Activated naive CD4-positive, alpha-beta T cell treated with anti-CD3 and anti-CD28 coated beads, Interleukin-2, amount 10 ng/mL, durations not matched to agents 7 days and 5 days (primary cell): ENCODE measurements around the gene CHID1.

Source experiments
- CTCF ChIA-PET: fragments of 350-600 bp; sonication (Branson Sonifier 250); formaldehyde crosslinking; loops from one replicate; lab custom pipeline; 2021; ENCODE audit warnings: antibody characterized with exemption; lab: Charles Lee
- DNase-seq: peaks from one replicate; pipeline ENCODE4 v3.0.0-alpha.2; 2020
- H3K27ac Mint-ChIP-seq: one replicate; pipeline ENCODE4 v1.8.0; 2021; ENCODE audit warnings: mild to moderate bottlenecking, moderate library complexity, mixed read lengths
- H3K27me3 Mint-ChIP-seq: one replicate; pipeline ENCODE4 v1.8.0; 2021; ENCODE audit warnings: mild to moderate bottlenecking, mixed read lengths
- H3K36me3 Mint-ChIP-seq: one replicate; pipeline ENCODE4 v1.8.0; 2021; ENCODE audit warnings: mixed read lengths
- H3K4me1 Mint-ChIP-seq: one replicate; pipeline ENCODE4 v1.8.0; 2021; ENCODE audit warnings: mixed read lengths
- H3K4me3 Mint-ChIP-seq: one replicate; pipeline ENCODE4 v1.8.0; 2021; ENCODE audit warnings: mild to moderate bottlenecking, moderate library complexity, mixed read lengths
- H3K9me3 Mint-ChIP-seq: one replicate; pipeline ENCODE4 v1.8.0; 2021; ENCODE audit warnings: mixed read lengths

CHID1 gene

GRCh38 chr11:925496-926301 lies 15.1 kb upstream of the CHID1 start, which contains the start of gene AP2A2:
Gene AP2A2 (plus strand): TSS chr11:925870. CDS start chr11:926022, 152 bp downstream.
- Mint-ChIP-seq H3K4me1 (peaks cover 34% of the 10 kb centered on the region), H3K36me3 (peaks cover 9% of the 10 kb centered on the region), H3K27ac (peak within 1 kb of the TSS; percentile 78), H3K4me3 (peak within 1 kb of the TSS; percentile 78), H3K27me3 (peaks cover 4% of the 10 kb centered on the region), H3K9me3 (no peaks in the 10 kb centered on the region)
- CTCF ChIA-PET = interaction anchor here (1.7 kb wide), 1 partner anchor 14 kb away, joined by 4 read pairs; no protein-coding TSS in a partner anchor
- peak; percentile 88 for DNase-seq

- no peak overlapping the region for H3K4me3 Mint-ChIP-seq
Observed at GRCh38 chr11:925158-925495, 14.5 kb upstream of the CHID1 start.

DNA sequence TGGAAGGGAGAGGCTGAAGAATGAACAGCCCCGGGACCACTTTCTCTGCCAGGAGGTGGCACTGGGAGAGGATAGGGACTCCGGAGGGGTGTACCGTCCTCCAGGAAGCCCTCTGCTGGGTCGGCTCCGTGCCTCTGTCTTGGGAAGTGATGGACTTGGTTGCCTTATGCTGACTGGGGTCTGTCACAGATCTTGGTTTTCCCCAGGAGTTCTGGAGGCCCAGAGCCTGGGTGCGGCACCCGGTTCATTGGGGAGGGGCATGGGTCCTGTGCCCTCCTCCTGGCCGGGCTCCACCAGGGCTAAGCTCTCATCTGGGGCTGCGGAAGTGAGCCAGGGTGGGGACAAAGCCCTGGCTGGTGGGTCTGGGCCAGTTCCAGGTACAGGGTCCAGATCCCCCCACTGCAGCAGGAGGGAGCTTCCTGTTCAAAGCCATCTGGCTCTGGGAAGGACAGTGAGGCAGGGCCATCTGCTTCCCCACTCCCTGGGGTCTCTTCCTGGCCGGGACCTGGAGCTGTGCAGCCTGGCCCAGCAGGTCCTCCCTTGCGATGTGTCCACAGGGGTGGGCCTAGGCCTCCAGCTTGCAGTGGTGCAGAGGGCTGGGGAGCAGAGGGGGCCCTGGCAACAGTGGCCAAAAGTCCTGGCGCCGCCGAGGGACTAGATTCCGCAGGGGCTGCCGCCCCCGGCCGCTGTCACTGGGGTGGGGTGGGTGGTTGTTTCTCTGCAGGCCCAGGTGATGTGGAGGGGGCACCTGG lies 14.0 kb upstream of the CHID1 start:
- no peak for DNase-seq
- H3K9me3 Mint-ChIP-seq = no peaks in the 10 kb centered on the region
- CTCF ChIA-PET = interaction anchor here (1.1 to 1.7 kb wide), 2 partner anchors 13 kb away, joined by 4 read pairs; no protein-coding TSS in a partner anchor
- H3K4me1 Mint-ChIP-seq = peaks cover 33% of the 10 kb centered on the region
- peaks cover 9% of the 10 kb centered on the region for H3K36me3 Mint-ChIP-seq
- H3K4me3 Mint-ChIP-seq = peak overlapping the region; percentile 23
- peaks cover 4% of the 10 kb centered on the region for H3K27me3 Mint-ChIP-seq
- H3K27ac Mint-ChIP-seq = no peak overlapping the region

More at GRCh38 chr11:925158-925495, 14.5 kb upstream of the CHID1 start:
- peaks cover 9% of the 10 kb centered on the region for H3K36me3 Mint-ChIP-seq
- H3K27ac Mint-ChIP-seq = no peak overlapping the region
- peaks cover 33% of the 10 kb centered on the region for H3K4me1 Mint-ChIP-seq
- CTCF ChIA-PET = interaction anchor here (1.1 to 1.7 kb wide), 2 partner anchors 13 kb away, joined by 4 read pairs; no protein-coding TSS in a partner anchor
- H3K9me3 Mint-ChIP-seq = no peaks in the 10 kb centered on the region
- DNase-seq = no peak
- H3K27me3 Mint-ChIP-seq = peaks cover 4% of the 10 kb centered on the region

DNA sequence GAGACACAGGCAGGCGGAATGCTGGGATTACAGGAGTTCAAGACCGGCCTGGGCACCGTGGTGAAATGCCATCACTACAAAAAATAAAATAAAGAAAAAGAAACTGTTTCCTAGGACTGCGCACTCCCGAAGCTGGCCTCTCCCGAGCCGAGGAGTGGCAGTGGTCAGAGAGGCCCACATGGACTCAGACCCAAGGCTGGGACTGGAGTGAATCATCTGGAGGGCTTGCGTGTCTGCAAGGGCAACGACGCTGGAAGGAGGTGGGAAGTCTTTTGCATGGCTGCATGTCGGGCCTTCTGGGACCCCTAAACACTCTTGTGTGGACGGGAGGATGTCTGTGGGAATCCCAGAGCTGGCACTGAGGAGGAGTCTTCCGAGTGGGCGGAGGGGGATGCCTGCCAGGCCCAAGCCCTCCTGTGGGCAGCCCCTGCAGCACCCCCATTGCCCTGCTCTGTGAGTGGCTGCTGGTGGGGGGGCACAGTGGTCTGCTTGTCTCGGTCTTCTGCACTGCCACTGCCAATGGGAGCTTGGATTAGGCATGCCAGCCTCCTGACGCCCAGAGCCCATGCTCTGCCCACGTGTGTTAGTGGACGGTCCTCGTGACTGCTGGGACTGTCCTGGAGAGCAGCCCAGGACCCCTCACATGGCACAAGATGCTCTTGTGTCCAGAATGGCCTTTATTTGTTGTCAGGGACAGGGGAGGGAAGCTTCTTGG lies 13.2 kb upstream of the CHID1 start:
- no peak overlapping the region for H3K27ac Mint-ChIP-seq
- H3K36me3 Mint-ChIP-seq = peaks cover 9% of the 10 kb centered on the region
- peak overlapping the region; percentile 44 for H3K4me3 Mint-ChIP-seq
- CTCF ChIA-PET = interaction anchor here (1.1 to 1.7 kb wide), 2 partner anchors 12 to 14 kb away, joined by 4 read pairs; no protein-coding TSS in a partner anchor
- no peak for DNase-seq
- no peaks in the 10 kb centered on the region for H3K9me3 Mint-ChIP-seq
- peaks cover 26% of the 10 kb centered on the region for H3K4me1 Mint-ChIP-seq
- peaks cover 4% of the 10 kb centered on the region for H3K27me3 Mint-ChIP-seq

DNA sequence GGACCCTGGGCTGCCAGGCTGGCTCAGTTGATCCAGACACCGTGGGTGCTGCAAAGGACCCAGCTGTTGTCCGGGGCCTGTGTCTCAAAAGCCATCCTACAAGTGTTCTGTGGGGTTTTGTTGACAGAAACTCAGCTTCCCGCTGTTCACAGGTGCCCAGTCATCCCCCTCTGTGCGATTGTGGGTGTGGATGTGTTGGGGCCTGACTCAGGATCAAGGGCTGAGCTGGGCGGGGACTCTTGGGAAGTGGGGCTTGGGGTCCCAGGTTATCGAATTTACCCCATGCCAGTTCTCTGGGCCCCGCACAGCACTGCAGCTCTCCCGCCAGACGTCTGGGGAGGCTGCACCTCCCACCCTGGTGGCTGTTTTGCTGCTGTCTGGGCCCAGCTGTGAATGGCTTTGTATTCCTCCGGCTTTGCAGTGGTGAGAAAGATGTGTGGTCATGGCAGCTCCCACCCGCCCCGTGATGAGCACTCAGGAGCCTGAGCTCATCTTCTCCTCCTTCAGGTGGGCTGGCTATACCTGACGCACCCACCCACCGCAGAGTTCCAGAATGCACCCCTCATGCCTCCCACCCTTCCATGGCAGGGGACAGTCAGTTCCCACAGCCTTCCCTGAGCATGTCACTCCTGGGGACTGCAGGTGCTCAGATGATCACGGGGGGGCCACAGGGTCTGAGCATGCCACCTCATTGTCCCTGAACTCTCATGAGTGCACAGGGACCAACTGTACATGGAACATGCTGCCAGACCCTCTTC lies 11.5 kb upstream of the CHID1 start:
- no peaks in the 10 kb centered on the region for H3K9me3 Mint-ChIP-seq
- no peaks in the 10 kb centered on the region for H3K36me3 Mint-ChIP-seq
- CTCF ChIA-PET = no interaction called here
- peaks cover 9% of the 10 kb centered on the region for H3K4me1 Mint-ChIP-seq
- no peak overlapping the region for H3K4me3 Mint-ChIP-seq
- H3K27me3 Mint-ChIP-seq = peaks cover 4% of the 10 kb centered on the region
- no peak for DNase-seq
- no peak overlapping the region for H3K27ac Mint-ChIP-seq

DNA sequence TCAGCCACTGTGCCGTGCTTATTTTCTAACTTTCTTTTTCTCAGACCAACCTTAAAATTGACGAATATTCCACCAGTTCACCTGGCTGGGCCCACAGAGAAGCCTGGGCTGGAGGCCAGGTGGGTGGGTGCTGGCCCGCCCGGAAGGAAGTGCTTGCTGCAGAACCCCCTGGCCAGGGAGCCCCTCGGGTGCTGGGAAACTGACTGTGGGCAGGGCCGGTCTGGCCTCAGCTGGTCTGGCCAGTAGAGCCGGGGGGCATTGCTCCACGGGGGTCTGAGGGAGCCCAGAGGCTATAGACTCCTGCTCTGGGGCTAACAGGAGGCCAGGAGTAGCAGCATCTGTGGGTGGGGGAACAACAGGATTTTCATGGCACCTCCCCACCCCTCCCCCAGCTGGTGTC lies 6.8 kb upstream of the CHID1 start:
- peaks cover 15% of the 10 kb centered on the region for H3K27me3 Mint-ChIP-seq
- H3K9me3 Mint-ChIP-seq = no peaks in the 10 kb centered on the region
- H3K4me1 Mint-ChIP-seq = peaks cover 3% of the 10 kb centered on the region

DNA sequence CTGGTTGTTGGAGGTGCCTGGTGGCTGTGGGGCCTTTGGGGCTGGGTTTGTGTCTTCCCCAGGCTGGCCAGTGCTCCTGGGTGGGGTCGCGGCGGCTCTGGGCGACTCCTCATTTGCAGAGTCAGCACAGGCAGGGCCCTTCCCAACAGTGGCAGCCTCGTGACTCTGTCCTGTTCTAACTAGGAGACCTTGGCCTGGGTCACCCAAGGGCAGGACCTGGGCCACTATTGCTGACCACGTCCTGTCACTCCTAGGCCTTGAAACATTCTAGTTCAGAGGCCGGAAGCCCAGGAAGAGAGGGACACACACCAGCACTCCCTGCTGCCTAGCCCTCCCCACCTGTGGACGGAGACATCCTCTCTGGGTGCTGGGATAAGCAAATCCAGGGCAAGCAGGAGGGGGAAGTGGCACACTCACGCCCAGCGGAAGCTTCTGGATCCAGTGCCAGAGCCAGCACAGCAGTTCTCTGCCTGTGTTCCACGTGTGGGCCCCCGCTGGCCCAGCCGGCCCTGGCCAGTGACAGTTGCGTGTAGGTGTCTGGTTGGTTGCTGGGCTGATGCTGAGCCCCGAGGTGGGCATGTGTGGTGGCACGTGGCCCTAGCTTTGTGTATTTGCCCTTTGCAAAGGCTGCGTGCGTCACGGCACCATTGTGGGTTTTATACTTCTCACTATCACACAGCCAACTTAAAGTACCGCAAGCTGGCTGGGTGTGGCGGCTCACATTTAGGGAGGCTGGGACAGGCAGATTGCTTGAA lies 4.3 kb upstream of the CHID1 start:
- Mint-ChIP-seq H3K36me3 (peaks cover 4% of the 10 kb centered on the region), H3K27ac (no peak overlapping the region), H3K4me1 (peaks cover 13% of the 10 kb centered on the region), H3K9me3 (no peaks in the 10 kb centered on the region), H3K4me3 (no peak overlapping the region), H3K27me3 (peaks cover 15% of the 10 kb centered on the region)
- DNase-seq = no peak
- CTCF ChIA-PET = no interaction called here

More for the DNA sequence above, 6.8 kb upstream of the CHID1 start:
- DNase-seq = no peak
- Mint-ChIP-seq H3K36me3 (no peaks in the 10 kb centered on the region), H3K27ac (no peak overlapping the region), H3K4me3 (no peak overlapping the region)
- CTCF ChIA-PET = no interaction called here

- peaks cover 4% of the 10 kb centered on the region for H3K36me3 Mint-ChIP-seq
- no peak overlapping the region for H3K27ac Mint-ChIP-seq
- no peaks in the 10 kb centered on the region for H3K9me3 Mint-ChIP-seq
- peaks cover 20% of the 10 kb centered on the region for H3K4me1 Mint-ChIP-seq
- CTCF ChIA-PET = no interaction called here
- peaks cover 15% of the 10 kb centered on the region for H3K27me3 Mint-ChIP-seq
- no peak overlapping the region for H3K4me3 Mint-ChIP-seq
- DNase-seq = no peak
Observed at GRCh38 chr11:914204-914603, 3.6 kb upstream of the CHID1 start.

- Mint-ChIP-seq H3K27ac (no peak overlapping the region), H3K4me1 (peaks cover 27% of the 10 kb centered on the region), H3K36me3 (peaks cover 4% of the 10 kb centered on the region), H3K9me3 (no peaks in the 10 kb centered on the region), H3K27me3 (peaks cover 15% of the 10 kb centered on the region), H3K4me3 (no peak overlapping the region)
- CTCF ChIA-PET = no interaction called here
- DNase-seq = no peak
Observed at GRCh38 chr11:913043-913442, 2.4 kb upstream of the CHID1 start.

- CTCF ChIA-PET = interaction anchor here (1.4 to 1.9 kb wide), 2 partner anchors 13 to 64 kb away, joined by 4 to 6 read pairs; partner anchors contain the start of gene AP2A2
- no peak for DNase-seq
- H3K4me3 Mint-ChIP-seq = peak overlapping the region; percentile 82
- H3K27me3 Mint-ChIP-seq = peaks cover 15% of the 10 kb centered on the region
- peaks cover 28% of the 10 kb centered on the region for H3K4me1 Mint-ChIP-seq
- H3K27ac Mint-ChIP-seq = no peak overlapping the region
- peaks cover 4% of the 10 kb centered on the region for H3K36me3 Mint-ChIP-seq
- H3K9me3 Mint-ChIP-seq = no peaks in the 10 kb centered on the region
Observed at GRCh38 chr11:912266-912665, 1.7 kb upstream of the CHID1 start.

DNA sequence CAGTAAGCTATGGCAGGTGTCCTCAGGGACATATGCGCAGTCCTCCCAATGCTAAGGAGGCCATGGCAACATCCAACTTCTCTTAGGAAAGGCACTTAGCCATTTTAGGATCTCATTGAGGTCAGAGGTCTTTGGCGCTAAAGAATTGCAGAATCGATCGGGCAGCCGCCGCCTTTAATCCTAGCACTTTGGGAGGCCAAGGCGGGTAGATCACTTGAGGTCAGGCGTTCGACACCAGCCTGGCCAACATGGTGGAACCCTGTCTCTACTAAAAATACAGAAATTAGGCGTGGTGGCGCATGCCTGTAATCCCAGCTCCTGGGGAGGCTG lies 1.2 kb upstream of the CHID1 start:
- H3K4me3 Mint-ChIP-seq = peak overlapping the region; percentile 82
- peak overlapping the region; percentile 86 for H3K27ac Mint-ChIP-seq
- peaks cover 4% of the 10 kb centered on the region for H3K36me3 Mint-ChIP-seq
- CTCF ChIA-PET = interaction anchor here (1.4 to 1.9 kb wide), 2 partner anchors 13 to 63 kb away, joined by 4 to 6 read pairs; partner anchors contain the start of gene AP2A2
- peaks cover 15% of the 10 kb centered on the region for H3K27me3 Mint-ChIP-seq
- H3K4me1 Mint-ChIP-seq = peaks cover 28% of the 10 kb centered on the region
- DNase-seq = no peak
- no peaks in the 10 kb centered on the region for H3K9me3 Mint-ChIP-seq

DNA sequence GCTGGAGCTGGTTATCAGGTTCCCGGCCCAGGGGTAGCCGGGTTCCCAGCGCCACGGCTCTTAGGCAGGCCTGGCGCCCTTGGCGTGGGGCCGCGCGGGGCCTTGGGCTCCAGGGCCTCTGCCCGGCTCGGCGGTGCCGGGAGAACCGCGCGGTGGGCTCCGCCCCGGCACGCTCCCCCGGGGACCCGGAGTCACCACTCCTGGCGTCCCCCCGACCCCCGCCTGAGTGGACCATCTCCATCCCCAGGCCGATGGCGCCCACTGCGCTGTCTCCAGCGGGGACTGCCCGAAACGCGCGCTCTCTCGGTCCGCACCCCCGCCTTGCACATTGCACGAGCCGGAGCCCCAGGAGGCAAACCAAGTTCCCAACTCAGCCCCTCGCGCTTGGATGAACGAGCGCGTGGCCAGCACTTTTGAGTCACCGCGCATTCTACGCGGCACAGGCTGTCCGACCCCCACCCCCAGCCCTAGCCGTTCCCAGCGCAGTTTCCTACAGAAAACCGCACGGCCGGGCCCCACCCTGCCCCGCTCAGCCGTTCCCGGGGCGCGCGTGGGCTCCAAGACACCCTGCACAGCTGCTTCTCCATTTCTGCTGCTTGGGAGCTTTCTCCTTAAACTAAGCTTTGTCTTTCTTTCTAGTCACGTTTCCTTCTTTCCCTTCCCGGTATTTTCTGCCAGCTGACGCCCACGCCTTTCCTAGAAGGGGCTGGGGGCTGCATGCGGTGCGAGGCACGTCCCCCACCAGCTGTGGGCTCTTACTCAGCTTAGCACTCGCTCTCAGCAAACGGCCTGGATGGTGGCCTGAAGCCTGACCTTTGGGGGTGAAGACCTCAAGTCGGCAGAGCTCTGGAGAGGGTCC lies 650 bp upstream of the CHID1 start:
- DNase-seq = peak; percentile 61
- Mint-ChIP-seq H3K4me3 (peak overlapping the region; percentile 82), H3K4me1 (peaks cover 28% of the 10 kb centered on the region), H3K27me3 (peaks cover 12% of the 10 kb centered on the region), H3K9me3 (no peaks in the 10 kb centered on the region), H3K36me3 (peaks cover 4% of the 10 kb centered on the region), H3K27ac (peak overlapping the region; percentile 86)
- CTCF ChIA-PET = interaction anchor here (1.4 to 1.9 kb wide), 2 partner anchors 14 to 63 kb away, joined by 4 to 6 read pairs; partner anchors contain the start of gene AP2A2
